Ishikawa (cell line): ENCODE measurements around the gene TSSK3.

Experiments
- CEBPB ChIP-seq: IDR thresholded peaks from 2 replicates; pipeline ENCODE4 v1.6.1; 2012
- CREB1 ChIP-seq: IDR thresholded peaks from 2 replicates; pipeline ENCODE4 v1.6.1; 2012; ENCODE audit warnings: low read depth
- EGR1 ChIP-seq: IDR thresholded peaks from 2 replicates; pipeline ENCODE4 v1.6.1; 2012
- EP300 ChIP-seq: IDR thresholded peaks from 2 replicates; pipeline ENCODE4 v1.6.1; 2012; ENCODE audit warnings: borderline replicate concordance
- FOXM1 ChIP-seq: IDR thresholded peaks from 2 replicates; pipeline ENCODE4 v1.6.1; 2012; ENCODE audit warnings: low read depth, borderline replicate concordance
- MAX ChIP-seq: IDR thresholded peaks from 2 replicates; pipeline ENCODE4 v1.6.1; 2012
- NFIC ChIP-seq: IDR thresholded peaks from 2 replicates; pipeline ENCODE4 v1.6.1; 2012
- RAD21 ChIP-seq: IDR thresholded peaks from 2 replicates; pipeline ENCODE4 v1.6.1; 2012; ENCODE audit warnings: low read depth
- REST ChIP-seq: IDR thresholded peaks from 2 replicates; pipeline ENCODE4 v1.6.1; 2012; ENCODE audit warnings: low read depth, mild to moderate bottlenecking
- TAF1 ChIP-seq: IDR thresholded peaks from 2 replicates; pipeline ENCODE4 v1.6.1; 2012; ENCODE audit warnings: low read depth, mild to moderate bottlenecking
- TCF12 ChIP-seq: IDR thresholded peaks from 2 replicates; pipeline ENCODE4 v1.6.1; 2012; ENCODE audit warnings: low read depth
- TEAD4 ChIP-seq: IDR thresholded peaks from 2 replicates; pipeline ENCODE4 v1.6.1; 2012
- USF1 ChIP-seq: IDR thresholded peaks from 2 replicates; pipeline ENCODE4 v1.6.1; 2012
- YY1 ChIP-seq: IDR thresholded peaks from 2 replicates; pipeline ENCODE4 v1.6.1; 2012; ENCODE audit warnings: low read depth
- ZBTB7A ChIP-seq: IDR thresholded peaks from 2 replicates; pipeline ENCODE4 v1.6.1; 2012; ENCODE audit warnings: low read depth

TSSK3 gene

GRCh38 chr1:32338637-32339145 is 23.6 kb upstream of the TSSK3 start:
- TF ChIP-seq REST (no peak), FOXM1 (no peak), EGR1 (no peak)

GRCh38 chr1:32339363-32339978 is 22.9 kb upstream of the TSSK3 start:
- TF ChIP-seq MAX (no peak), RAD21 (no peak), FOXM1 (no peak), TCF12 (no peak), USF1 (no peak), TAF1 (no peak), REST (no peak), CREB1 (no peak), EGR1 (no peak), ZBTB7A (no peak), CEBPB (no peak), NFIC (no peak), TEAD4 (no peak), EP300 (no peak), YY1 (no peak)

GRCh38 chr1:32341186-32341757 is 21.1 kb upstream of the TSSK3 start:
- TF ChIP-seq USF1 (no peak), TEAD4 (no peak), YY1 (no peak), MAX (no peak), EP300 (no peak), CEBPB (no peak), TAF1 (no peak), EGR1 (no peak), TCF12 (no peak), CREB1 (no peak), FOXM1 (no peak), NFIC (no peak), RAD21 (no peak), ZBTB7A (no peak)

- TF ChIP-seq ZBTB7A (no peak), REST (no peak), CEBPB (no peak), TCF12 (no peak), YY1 (no peak), CREB1 (no peak), RAD21 (no peak), EGR1 (no peak), MAX (no peak), TAF1 (no peak), TEAD4 (no peak), USF1 (no peak), FOXM1 (no peak), NFIC (no peak), EP300 (no peak)
Measured at GRCh38 chr1:32341971-32342370, 20.4 kb upstream of the TSSK3 start.
